HG03066 (cell line): ENCODE measurements around the gene ARID1B.

Source experiments
- ATAC-seq: cut with Tn5 transposase; IDR thresholded peaks from one replicate; pipeline ENCODE4 v1.9.1; 2021; ENCODE audit warnings: low read depth; ENCODE audit not compliant: unreplicated experiment

Gene ARID1B

GRCh38 chr6:157226026-157226625 lies 448.9 kb downstream of the ARID1B start:
- ATAC-seq = no peak

- no peak for ATAC-seq
These were observed 449.6 kb downstream of the ARID1B start for GRCh38 chr6:157226761-157227160.

DNA sequence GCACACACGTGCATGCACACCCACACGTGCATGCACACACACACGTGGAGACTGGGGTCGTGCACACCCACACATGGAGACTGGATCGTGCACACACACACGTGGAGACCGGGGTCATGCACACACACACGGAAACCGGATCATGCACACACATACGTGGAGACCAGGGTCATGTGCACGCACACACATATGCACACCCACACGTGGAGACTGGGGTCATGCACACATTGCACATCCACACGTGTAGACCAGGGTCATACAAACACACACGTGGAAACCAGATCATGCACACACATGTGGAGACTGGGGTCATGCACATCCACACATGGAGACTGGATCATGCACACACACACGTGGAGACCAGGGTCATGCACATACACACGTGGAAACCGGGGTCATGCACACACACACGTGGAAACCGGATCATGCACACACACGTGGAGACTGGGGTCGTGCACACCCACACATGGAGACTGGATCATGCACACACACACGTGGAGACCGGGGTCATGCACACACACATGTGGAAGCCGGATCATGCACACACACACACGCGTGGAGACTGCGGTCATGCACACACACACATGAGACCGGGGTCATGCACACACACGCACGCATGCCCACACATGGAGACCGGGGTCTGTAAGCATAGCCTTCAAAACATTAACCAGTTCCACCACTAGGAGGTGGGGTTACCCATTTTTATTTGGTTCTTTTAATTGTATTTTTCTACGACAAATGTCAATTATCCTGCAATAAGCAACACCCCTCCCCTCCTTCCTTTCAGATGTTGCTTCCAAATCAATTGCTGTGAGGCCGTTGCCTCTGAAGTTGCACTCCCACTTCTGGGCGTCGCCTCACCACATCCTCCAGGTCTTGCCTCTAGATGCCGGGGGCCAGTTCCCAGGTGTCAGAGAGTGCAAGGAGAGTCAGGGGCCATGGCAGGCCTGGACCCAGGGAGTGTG lies 450.3 kb downstream of the ARID1B start:
- no peak for ATAC-seq

- ATAC-seq = no peak
These were observed 451.4 kb downstream of the ARID1B start for GRCh38 chr6:157228426-157229131.

- no peak for ATAC-seq
These were observed 452.0 kb downstream of the ARID1B start for GRCh38 chr6:157229132-157229618.

DNA sequence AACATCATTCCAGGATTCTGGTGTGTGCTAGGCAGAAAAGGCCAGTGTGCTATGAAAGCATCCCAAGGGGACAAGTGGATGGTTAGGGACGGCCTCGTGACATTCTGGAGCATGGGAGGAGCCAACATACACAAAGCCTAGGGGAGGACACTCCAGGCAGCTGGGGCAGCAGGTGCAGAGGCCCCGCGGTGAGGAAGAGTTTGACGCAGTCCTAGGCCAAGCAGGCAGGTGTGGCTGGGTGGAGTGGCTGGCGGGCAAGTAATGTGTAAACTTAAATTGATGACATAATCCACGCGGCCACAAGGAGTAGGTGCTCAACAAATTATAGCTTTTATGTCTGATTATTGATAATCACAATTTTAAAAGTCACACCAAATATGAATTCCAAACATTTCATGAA lies 452.5 kb downstream of the ARID1B start:
- ATAC-seq = no peak

DNA sequence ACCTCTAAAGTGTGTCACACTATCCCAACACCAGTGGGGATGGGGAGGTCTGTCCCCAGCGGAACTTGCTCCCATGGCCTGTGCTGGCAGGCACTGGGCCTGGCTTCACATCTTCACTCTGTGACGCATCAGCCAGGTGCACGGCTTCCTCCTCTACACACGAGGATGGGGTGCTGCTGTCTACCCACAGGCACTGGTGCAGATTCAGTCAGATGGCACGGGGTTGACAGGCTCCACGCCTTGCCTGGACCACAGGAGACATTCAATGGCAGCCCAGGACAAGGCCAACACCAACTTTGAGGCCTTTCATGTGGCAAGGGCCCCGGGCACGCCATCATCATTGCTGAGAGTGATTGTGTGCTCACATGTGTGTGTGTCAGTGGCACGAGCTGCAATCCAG lies 453.7 kb downstream of the ARID1B start:
- no peak for ATAC-seq

GRCh38 chr6:157232161-157232895 lies 455.1 kb downstream of the ARID1B start:
- no peak for ATAC-seq

DNA sequence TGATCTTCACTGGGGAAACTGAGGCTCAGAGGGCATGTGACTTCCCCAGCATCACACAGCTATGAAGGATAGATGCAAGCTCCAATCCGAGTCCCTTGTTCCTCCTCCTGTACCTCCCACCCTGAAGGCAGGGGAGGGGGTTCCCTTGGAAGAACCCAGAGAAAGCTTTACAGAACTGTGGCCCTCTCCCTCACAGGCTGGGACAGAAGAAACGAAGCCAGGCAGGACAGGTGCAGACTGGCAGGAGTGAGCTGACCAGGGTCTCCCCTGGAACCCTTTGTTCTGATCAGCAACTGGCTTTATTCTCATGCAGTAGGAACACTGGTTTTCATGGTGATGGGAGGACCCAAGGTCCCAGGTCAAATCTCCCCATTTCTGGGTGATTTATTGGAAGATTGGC lies 456.0 kb downstream of the ARID1B start:
- no peak for ATAC-seq

- no peak for ATAC-seq
These were observed 456.5 kb downstream of the ARID1B start for GRCh38 chr6:157233686-157234085.

DNA sequence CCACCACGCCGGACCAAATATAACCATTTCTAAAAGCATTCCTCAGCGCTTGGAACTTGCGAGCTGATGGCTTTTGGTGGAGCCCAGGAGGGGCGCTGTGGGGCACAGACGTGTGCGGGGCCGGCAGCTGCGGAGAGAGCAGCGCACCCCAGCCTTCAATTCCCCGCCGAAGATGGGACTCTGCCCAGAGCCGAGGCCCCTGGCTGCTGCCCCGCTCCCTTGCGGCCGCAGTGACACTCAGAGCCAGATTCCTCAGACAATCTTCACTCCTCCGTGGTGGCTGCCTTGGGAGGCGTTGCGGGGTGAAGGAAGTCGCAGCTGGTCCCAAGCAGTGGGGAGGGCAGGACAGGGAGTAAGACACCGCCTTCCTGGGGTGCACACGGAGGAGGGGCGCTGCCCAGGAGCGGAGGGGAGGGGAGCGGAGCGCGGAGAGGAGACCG lies 458.4 kb downstream of the ARID1B start:
- no peak for ATAC-seq

DNA sequence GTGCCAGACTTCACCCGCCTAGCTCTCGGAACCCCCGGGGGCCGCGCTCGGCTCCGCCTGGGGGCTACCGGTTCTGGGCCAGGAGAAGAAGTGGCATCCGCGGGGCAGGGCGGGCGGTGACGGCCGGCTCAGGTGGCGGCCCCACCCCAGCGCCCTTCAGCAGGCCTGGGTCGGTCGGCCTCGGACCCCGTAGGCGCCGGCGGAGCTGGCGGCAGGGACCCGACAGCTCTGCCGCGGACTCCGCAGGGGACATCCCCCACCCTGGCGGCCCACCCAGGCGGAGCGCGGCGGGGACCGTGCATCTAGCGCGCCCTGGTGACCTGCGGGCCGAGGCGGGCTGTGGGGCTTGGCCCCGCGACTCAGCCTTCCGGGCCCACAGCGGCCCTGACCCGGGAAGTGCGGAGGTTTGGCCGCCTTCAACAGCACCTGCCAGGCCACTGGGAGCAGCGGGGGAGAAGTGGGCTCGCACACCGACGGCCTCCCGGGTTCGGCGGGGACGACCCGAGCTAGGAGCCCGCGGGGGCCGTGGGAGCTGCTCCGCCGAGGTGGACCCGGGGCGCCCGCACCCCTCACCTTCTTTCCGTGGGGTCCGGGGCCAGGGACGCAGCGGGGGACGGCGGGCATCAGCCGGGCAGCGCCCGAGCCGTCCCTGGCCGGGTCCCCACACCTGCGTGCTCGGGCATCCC lies 459.0 kb downstream of the ARID1B start:
- no peak for ATAC-seq

DNA sequence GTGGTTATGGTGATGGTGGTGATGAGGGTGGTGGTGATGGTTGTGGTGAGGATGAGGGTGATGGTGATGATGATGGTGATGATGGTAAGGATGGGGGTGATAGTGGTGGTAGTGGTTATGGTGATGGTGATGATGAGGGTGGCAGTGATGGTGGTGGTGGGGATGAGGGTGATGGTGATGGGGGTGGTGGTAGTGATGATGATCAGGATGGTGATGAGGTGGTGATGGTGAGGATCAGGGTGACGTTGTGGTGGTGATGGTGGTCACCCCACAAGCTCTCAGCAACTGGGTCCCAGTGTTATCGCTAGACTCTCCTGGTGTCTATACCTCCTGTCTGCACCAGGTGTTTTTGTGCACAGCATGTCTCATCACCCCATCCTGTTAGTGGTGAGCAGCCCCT lies 461.2 kb downstream of the ARID1B start:
- ATAC-seq = no peak

DNA sequence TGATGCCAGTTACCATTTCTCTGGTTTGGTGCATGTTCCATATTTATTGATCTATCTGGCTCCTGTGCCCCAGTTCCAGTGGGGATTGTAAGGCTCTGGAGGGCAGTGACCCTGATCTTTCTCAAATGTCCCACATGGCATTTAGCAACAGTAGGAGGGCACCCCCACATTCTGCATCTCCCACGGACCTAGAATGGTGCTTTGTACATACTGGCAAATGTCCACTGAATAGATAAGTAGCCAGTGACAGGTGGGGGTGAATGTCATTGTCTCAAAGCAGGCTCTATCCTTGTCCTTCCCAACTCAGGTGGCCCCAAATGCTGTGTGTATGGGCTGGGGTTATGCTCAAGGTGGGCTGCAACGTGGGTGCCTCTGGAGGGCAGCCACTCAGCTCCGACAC lies 462.0 kb downstream of the ARID1B start:
- no peak for ATAC-seq

DNA sequence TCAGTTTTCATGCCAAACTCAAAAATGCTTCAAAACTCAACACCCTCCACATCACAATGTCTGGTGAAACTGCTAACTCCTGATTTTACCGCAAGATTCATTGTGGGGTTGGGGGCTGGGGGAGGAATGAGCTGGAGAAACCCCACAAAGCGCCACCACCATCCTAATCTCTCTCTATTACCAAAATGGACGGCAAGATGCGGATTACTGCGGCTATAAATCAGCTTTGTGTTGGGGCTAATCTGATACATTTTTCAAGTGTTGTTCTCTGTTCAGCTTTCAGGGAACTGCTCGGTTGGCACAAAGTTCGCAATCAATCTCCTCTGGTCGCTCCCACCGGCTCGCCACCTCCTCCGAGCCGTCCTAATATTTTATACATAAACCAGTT lies 462.5 kb downstream of the ARID1B start:
- ATAC-seq = no peak

- no peak for ATAC-seq
These were observed 463.1 kb downstream of the ARID1B start for GRCh38 chr6:157240059-157240959.

DNA sequence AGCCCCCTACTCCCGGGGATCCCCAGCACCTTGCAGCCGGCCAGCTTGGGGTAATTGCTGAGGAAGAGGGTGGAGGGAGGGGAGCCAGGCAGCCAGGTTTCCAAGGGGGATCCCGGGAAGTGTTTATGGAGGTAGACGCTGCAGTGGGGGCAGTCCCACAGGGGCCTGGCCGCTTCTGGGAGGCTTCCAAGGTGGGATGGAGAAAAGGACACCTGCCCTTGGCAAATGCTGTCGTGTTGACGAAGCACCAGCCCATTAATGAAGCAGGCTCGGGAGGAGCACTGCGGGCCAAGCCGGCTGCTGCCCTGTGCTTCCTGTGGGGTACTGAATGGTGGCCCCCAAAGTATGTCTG lies 463.8 kb downstream of the ARID1B start:
- ATAC-seq = no peak

DNA sequence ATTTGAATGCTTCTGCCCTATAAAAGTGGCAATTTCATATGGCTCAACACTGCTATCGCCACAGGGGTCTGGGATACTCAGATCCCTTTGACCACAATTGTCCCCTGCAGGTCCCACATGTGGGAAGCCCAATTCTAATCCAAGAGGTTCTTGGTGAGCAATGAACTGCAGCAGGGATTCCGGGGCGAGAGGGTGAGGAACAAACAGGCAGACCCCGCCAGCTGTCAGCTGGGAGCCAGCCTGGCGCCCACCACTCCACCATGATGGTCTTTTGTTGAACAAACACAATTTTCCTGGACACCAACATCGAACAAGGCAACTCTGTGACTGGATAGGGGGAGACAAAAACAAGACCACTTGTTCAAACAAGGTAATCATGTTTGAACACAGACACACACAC lies 465.6 kb downstream of the ARID1B start:
- no peak for ATAC-seq

- no peak for ATAC-seq
These were observed 467.0 kb downstream of the ARID1B start for GRCh38 chr6:157244175-157244574.
